T-helper 1 cell treated with Interleukin-12 subunit alpha and Interleukin-12 subunit beta and Interleukin-4 antibody, amounts not matched to agents 30 μg/mL and 1 μg/mL, for 36 hours (primary cell): ENCODE data around the gene DENND5A.

Experiments used
- H3K27ac Mint-ChIP-seq: one replicate; pipeline ENCODE4 v1.8.0; 2021; ENCODE audit warnings: mild to moderate bottlenecking, mixed read lengths
- H3K27me3 Mint-ChIP-seq: one replicate; pipeline ENCODE4 v1.8.0; 2021; ENCODE audit warnings: low read depth, mixed read lengths
- H3K36me3 Mint-ChIP-seq: one replicate; pipeline ENCODE4 v1.8.0; 2021; ENCODE audit warnings: low read depth, mixed read lengths
- H3K4me1 Mint-ChIP-seq: one replicate; pipeline ENCODE4 v1.8.0; 2021; ENCODE audit warnings: low read depth, mixed read lengths
- H3K4me3 Mint-ChIP-seq: one replicate; pipeline ENCODE4 v1.8.0; 2021; ENCODE audit warnings: mild to moderate bottlenecking, moderate library complexity, mixed read lengths
- H3K9me3 Mint-ChIP-seq: one replicate; pipeline ENCODE4 v1.8.0; 2021; ENCODE audit warnings: mixed read lengths

DENND5A gene

GRCh38 chr11:9089061-9089460 lies 176.1 kb downstream of the DENND5A start:
- Mint-ChIP-seq H3K36me3 (no peaks in the 10 kb centered on the region), H3K27ac (no peak overlapping the region), H3K4me1 (peaks cover 2% of the 10 kb centered on the region), H3K27me3 (peaks cover 73% of the 10 kb centered on the region), H3K4me3 (no peak overlapping the region), H3K9me3 (no peaks in the 10 kb centered on the region)
